ENCODE data around the gene ALPK1. TPM values are rescaled to one million over a fixed set of nuclear protein-coding genes. Genes with fewer than 3 reads are reported as not detected.
"Not testable (repeated sequence)": the region's sequence is repeated elsewhere in the genome, so short reads cannot be mapped to it uniquely, and the experiment has no call there.

ALPK1 gene
- polyA plus RNA-seq (ENCODE audit: insufficient read depth in 1 of 5, insufficient read length in 5 of 5, low replicate concordance in 1 of 5) = 10 to 100 TPM; 11.2 to 26.7 (median 19.6) TPM
- long read RNA-seq, donor 1 = 0 reads
- long read RNA-seq, donor 2 = 0 reads
- long read RNA-seq, donor 3 = 0 reads
- long read RNA-seq, donor 4, partial matches to known transcripts = 0 of 2 reads
- long read RNA-seq, donor 4, other reads (novel, unspliced or antisense) = 0 of 2 reads
- long read RNA-seq, donor 5, full-length matches to known transcripts = 2 of 35 reads
- long read RNA-seq, donor 5, partial matches to known transcripts = 33 of 35 reads
- long read RNA-seq, donor 5, other reads (novel, unspliced or antisense) = 0 of 35 reads
- long read RNA-seq, donor 6, partial matches to known transcripts = 0 of 1 reads
- long read RNA-seq, donor 6, other reads (novel, unspliced or antisense) = 0 of 1 reads
- long read RNA-seq, donor 7, partial matches to known transcripts = 0 of 1 reads
- long read RNA-seq, donor 7, other reads (novel, unspliced or antisense) = 0 of 1 reads
- long read RNA-seq, donor 8, partial matches to known transcripts = 0 of 2 reads
- long read RNA-seq, donor 8, other reads (novel, unspliced or antisense) = 0 of 2 reads

DNA sequence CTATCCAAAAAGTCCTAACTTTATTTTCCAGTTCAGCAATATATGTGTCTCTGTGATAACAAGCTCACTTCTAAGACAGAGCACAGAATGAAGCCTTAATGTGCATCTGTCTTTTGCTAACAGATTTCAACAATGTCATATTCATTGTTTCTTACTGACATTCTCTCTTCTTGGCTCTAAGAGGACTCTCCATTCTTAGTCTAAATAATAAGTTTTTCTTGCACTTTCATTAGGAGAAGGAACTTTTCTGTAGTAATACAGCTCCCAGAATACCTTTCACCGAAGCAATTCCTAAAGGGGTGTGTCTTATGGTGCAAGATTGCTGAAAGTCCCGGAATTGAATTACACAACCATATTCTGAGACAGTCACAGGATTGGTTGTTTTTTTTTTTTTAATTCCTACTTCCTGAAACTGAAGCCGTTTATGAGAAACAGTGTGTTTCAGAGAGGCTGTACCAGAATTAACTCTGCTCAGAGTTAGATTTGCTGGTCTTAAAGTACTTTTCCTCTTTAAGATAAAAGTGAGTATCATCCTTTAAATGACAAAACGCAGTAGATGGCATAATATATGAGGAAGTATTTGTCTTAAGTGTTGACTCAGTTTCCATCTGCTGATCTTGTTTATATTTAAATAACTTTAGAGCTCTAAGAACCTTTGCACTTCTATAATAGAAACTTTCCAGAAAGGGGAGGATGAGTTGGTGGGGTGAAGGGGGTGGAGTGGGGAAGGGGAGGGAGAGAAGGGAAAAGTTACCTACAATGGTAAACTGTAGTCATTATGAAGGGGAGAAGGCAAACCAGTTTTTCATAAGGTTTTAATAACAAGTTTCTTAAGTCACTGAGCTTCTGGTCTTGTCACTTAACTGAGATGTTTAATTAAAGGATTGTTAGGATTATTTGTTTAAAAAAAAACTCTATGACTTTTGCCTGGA is at the start of gene ALPK1:
ALPK1 (plus strand) TSS at position 421 of the 932 bp plus-strand sequence.
- DNase-seq = peak; percentile 73 to 81

DNA sequence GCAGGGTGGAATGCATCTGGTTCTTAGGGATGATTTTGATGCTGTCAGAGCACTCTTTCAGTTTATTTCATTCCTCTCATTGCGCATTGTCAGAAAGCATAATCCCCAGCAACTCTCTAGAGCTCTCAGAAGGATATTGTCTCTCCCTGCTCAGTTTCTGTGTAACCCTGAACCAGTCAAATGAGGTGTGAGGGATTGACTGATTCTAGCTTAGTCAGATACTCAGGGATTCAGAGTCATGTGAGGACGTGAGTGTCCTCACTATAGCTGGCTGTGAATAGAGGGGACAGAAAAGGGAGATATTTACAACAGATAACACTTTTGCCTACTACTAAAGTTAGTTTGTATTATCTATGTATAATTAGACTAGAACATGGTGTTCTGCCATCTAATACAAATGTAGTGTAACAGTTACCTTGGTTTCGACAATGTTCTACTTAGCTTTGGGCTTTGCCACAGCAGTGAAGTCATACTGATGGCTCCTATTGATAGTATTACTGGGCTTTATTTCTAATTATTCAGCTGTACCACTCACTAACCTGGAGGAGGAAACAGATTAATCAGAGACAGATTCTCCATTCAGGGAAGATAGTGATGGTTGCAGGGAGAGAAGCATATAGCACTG is 46.0 kb upstream of the ALPK1 start:
- no peak for DNase-seq

DNA sequence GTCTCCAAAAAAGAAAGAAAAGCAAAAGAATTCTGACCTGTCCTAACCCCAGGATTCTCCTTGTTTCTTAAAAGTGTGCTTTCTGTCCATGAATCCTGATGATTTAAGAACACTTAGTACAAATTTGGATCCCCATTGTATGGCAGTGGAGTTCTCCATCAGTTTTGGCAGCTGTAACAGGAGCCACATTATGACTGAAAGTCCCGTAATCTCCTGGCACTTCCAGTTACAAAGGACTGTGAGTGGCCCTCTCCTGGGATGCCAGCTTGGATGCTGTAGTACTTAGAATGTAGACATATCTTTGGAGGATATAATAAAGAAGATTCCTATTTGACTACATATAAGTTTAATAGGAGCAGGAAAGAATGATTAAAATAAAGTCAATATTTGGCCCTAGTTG is 44.9 kb upstream of the ALPK1 start:
- DNase-seq = no peak

DNA sequence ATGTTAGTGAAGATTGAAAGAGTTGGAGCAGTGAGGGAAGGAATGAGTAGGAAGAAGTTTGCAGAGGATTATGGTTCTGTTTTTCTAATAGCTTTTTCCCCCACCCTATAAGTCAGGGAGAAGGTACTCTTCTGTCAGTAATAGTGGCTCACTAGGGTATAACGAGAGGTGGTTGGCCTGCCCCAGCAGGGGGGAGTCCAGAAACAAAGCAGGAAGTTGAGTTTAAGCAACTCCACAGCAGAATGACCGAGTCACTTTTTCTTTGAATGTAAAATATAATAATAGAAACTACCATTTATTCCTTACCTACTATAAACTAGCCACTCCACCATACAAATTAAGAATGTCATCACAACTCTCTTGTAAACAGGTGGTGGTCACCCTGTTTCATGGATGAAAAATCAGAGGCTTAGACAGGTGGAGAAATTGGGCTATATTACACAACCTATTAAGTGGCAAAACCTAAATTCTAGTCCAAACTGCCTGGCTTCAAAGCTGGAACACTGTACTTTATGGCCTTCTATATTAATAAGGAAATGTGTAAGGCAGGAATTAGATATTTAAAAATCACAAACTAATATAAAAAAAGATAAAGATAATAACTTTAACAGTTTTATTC is 43.7 kb upstream of the ALPK1 start:
- DNase-seq = no peak

DNA sequence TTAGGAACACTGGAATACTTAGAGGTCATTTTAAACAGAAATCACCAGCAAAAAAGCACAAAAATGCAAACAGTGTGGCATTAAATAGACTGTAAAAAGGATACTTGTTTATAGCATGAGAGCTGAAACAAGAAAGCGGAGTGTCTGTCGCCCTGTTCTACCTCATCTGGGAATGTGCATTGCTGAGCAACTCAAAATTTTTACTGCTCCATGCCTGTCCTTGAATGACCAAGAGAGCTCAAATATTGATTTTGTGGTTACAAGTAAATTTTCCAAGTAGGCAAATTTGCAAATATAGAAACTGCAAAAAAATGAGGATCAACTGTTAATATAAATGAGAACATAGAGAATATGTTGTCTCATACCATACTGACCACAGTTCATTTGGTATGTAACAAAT is 40.1 kb upstream of the ALPK1 start:
- no peak for DNase-seq

DNA sequence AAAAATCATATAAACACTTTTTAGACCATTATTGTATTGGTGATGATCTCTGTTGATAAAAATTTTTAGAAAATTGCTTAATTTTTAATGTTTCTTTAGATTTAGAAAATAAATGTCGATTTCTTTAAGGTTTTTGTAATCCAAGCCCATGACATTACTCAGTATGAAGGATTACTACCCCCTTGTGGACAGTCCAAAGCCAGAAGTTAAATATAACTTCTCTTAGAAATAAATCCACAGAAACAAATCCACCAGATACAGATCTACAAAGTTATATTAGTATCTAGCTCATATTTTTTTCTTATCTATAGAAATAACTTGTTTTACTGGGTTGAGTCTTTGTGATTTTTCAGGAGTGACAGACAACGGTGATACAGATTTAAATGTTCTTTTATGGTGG is 30.3 kb upstream of the ALPK1 start:
- DNase-seq = no peak

DNA sequence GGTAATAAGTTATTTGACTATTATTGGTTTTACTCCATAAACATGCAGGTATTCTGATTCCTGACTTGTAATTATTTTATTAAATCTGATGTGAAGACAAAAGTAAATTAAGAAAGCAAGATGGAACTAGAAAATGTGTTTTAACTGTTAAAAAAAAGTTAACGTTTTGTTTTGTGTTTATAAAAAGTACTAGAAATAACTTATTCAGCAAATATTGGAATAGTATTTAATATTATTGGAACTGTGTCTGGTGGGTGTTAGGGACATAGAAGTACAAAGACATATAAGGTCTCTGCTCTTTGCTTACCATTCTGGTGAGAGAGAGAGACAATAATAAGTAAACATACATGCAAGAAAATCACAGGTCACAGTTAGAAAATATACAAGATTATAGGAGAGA is 27.1 kb upstream of the ALPK1 start:
- no peak for DNase-seq

DNA sequence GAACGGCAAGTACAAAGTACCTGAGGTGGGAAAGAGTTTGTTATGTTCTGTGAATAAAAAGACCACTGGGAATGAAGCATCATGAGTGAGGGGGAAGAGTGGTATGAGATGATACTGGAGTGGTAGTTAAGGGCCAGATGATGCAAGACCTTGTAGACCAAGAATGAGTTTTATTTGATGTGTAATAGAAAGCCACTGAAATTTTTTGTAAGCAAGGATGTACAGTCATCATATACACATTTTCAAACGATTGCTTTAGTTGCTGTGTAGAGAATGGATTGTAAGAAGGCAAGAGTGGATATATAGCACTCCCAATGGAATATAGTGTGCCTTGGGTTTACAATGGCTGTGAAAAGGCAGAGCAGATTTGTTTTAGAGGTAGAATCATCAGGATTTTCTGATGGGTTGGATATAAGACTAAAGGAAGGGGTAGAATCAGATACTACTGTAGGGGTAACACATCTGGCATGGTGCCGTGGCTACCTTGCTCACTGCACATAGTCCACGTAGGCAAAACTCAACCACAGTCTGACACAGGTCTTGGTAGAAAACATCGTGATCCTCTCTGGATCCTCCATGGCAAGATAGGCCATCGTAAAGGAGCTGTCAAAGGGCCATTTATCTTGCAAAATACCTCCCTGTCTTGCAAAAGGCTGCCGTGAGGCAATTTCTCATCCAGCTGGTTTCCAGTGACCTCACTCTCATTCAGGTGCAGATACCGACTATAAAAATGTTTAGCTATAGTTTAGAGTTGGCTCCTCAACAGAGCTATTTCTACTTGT is 26.3 kb upstream of the ALPK1 start:
- no peak for DNase-seq

DNA sequence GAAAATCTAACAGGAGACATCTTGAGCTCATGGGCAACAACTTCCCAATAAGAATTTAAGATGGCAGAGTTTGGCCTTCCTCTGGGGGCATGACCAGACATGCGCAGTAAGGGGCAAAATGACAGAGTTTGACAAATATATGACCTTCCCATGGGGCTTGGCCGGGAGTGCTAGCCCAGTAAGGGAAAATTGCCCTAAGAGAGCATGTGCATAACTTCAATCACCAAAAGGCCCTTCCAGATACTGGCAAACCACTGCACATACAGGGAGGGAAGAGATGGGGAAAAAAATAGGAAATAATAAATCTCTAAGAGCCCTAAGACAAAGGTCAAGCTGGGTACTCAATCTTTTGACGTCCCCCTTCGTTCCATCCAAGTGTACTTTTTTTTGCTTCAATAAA is 24.9 kb upstream of the ALPK1 start:
- no peak for DNase-seq

DNA sequence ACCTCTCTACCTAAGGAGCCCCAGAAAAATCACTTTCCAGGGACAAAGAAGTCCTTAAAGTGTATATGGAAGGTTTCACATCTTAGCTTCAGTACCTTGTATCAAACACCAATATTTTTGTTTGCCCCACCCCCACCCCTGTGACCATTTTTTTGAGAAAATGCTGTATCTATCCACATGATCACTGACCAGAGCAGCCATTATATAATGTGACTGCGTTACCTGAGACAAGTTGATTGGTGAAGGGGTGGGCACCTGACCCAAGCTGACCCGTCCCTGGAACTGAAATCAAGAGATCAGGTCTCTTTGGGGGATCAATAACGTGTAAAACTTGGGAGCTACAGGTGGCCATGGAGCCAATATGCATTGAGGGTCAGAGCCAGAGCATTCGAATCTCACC is 22.2 kb upstream of the ALPK1 start:
- DNase-seq = no peak

DNA sequence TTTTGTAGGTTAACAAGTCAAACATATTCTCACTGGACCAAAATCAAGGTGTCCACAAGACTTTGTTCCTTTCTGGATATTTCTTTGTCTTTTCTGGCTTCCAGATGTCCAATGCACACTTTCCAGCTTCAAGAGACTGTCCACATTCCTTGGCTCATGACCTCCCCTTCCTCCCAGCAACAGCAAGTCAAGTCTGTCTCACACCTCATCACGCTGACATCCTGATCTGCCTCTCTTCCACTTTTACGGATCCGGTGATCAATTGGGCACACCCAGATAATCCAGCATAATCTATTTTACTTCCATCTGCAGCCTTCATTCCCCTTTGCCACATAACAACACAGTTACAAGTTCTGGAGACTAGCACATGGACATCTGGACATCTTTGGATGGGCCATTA is 21.1 kb upstream of the ALPK1 start:
- no peak for DNase-seq

DNA sequence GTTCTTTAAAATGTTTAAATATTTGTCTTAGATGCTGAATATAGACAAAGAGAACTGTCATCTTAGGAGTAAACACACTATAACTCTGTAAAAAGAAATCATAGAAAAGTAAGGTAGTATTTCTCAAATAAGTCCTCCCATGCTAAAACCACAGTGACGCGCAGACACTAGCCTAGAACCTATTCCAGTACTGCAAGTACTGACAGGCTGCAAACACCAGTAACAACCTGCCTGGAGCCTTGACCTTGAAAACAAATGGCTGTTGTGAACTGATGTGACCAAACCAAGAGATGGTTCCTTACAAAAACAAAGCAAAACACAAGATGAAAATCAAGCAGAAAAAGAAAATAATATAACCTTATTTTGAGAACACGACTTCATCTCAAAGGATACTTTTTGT is 19.9 kb upstream of the ALPK1 start:
- DNase-seq = no peak

DNA sequence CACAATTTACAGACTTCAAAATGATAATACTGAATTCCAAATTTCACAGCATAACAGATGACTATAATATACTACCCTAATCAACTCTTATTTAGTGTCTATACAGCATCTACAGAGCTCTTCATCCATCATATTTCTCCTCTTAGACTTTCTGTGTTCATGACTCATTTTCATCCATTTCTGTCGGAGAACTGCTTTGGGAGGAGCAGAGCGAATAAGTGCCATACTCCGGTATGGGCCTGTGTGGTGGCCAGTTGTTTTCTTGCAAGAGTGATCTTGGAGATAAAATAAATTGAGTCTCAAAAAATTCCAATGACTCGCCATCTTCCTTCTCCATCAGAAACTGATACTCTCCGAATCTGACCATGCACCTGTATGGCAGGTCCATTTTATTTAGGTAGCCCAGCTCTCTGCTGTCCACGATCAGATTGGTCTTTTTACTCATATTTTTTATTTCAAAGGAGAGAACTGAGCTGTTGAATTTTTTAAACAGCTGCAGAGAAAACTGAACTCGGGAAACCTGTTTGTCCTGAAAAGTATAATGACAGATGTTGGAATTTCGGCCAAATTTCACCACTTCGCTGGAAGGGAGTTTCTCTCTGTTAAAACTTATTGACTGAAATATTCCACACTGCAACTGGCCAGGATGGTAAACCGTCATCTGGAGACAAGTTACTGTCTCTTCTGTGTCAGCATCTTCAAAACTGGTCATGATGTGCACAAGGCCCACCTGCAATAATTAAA is 19.3 kb upstream of the ALPK1 start:
- DNase-seq = no peak

DNA sequence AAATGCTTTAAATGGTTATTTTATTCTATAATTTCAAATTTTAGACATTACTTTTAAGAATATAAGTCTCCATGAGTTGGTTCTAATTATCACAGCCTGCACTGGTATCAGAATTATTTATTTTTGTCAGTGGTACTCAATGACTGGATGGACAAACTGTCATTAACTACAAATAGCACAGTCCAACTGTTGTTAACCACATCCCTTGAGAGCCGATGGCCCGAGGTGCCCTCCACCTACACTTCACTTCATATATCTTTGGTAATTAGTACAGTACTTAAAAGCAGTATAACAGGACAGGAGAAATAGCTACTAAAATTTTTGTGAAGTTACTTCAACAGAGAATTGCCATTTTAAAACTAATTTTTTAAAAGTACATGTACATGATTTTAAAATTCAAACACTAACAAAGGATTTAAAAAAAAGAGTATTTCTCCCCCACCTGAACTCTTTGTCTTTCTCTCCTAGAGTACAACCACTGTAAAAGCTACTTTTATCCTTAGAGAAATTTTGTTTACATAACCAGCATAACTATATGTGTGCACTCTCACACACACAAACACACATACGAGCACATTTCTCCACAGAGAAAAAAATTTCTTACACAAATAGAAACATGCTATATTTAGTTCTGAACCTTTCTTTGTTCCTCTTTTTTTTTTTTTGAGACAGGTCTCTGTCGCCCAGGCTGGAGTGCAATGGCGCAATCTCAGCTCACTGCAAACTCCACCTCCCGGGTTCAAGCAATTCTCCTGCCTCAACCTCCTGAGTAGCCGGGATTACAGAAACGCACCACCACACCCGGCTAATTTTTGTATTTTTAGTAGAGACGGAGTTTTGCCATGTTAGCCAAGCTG is 17.9 kb upstream of the ALPK1 start:
- no peak for DNase-seq

DNA sequence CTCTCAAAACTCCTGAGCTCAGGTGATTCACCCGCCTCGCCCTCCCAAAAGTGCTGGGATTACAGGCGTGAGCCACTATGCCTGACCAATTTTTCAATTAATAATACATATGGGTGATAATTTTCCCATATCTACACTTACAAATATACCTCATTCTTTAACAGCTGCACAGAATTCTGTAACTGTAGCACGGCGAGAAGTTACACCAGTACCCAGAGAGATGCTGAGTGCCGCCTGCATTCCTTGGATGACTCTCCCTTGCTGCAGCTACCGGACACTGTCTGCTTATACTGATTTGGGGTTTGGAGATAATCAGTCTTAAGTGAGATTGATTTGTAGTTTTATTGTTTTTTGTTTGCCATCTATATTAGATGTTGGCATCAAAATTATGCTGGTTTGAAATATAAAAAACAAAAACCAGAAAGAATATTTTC is 17.3 kb upstream of the ALPK1 start:
- DNase-seq = no peak

DNA sequence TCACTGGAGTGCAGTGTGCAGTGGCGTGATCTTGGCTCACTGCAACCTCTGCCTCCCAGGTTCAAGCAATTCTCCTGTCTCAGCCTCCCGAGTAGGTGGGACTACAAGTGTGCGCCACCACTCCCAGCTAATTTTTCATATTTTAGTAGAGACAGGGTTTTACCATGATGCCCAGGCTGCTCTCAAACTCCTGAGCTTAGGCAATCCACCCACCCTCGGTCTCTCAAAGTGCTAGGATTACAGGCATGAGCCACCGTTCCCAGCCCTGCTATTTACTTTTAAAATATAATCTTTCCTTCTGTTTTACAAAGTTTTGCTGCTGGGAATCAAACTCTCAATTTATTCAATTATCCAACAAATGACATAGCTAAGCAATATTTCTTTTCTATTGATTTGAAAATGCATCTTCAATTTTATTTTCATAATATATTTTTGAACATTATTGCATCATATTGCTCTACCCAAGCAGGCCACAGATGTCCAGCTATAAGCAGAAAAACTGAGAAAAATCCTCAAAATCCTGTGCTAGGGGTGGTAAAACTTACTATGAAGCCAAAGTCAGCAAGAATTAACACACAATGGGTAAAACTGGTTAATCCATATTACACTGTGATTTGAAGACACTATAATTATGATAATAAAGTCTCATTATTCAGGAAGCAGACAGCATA is 16.6 kb upstream of the ALPK1 start:
- no peak for DNase-seq

DNA sequence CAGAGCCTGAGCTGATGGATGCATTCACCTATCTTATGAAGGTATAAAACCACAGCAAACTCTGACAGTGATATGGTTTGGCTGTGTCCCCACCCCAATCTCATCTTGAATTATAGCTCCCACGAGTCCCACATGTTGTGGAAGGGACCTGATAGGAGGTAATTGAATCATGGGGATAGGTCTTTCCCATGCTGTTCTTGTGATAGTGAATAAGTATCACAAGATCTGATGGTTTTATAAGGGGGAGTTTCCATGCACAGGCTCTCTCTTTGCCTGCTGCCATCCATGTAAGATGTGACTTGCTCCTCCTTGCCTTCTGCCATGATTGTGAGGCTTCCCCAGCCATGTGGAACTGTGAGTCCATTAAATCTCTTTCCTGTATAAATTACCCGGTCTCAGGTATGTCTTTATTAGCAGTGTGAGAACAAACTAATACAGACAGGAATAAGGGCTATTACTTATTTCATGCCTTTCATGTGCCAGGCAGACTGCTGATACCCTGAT is 15.2 kb upstream of the ALPK1 start:
- not testable (repeated sequence) for DNase-seq

All from right lung (tissue), 10 donors.